Measurements from ENCODE around the gene PCDHGC3.

Gene PCDHGC3

DNA sequence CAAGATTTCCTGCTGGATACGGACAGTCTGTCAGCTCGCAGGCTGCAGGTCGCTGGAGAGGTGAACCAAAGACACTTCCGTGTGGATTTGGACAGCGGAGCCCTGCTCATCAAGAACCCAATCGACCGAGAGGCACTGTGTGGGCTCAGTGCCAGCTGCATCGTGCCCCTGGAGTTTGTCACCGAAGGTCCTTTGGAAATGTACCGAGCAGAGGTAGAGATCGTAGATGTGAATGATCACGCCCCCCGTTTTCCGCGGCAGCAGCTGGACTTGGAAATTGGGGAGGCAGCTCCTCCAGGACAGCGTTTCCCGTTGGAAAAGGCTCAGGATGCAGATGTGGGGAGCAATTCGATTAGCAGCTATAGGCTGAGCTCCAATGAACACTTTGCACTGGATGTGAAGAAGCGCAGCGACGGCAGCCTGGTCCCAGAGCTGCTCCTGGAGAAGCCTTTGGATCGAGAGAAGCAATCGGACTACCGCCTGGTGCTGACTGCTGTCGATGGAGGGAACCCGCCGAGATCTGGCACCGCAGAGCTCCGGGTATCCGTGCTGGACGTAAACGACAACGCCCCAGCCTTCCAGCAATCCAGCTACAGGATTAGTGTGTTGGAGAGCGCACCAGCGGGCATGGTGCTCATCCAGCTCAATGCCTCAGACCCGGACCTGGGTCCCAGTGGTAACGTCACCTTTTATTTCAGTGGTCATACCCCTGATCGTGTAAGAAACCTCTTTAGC is 9.7 kb downstream of the PCDHGC3 start:
- DNase-seq = no peak

DNA sequence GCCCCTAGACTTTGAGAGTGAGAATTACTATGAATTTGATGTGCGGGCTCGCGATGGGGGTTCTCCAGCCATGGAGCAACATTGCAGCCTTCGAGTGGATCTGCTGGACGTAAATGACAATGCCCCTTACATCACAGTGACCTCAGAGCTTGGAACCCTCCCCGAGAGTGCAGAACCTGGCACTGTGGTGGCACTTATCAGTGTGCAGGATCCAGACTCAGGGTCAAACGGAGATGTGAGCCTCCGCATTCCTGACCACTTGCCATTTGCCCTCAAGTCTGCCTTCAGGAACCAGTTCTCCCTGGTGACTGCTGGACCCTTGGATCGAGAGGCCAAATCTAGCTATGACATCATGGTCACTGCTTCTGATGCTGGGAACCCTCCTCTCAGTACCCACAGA is 10.3 kb downstream of the PCDHGC3 start:
- no peak for DNase-seq

DNA sequence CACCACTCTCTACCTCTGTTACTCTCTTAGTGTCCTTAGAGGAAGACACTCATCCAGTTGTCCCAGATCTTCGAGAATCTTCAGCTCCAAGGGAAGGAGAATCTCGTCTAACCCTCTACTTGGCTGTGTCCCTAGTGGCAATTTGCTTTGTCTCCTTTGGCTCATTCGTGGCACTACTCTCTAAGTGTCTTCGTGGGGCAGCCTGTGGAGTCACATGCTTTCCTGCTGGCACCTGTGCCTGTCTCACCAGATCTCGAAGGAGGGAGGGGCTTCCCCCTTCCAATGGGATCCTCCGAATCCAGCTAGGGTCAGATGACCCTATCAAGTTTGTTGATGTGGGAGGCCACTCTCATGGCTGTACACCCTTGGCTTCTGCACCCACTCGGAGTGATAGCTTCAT is 11.4 kb downstream of the PCDHGC3 start:
- no peak for DNase-seq

DNA sequence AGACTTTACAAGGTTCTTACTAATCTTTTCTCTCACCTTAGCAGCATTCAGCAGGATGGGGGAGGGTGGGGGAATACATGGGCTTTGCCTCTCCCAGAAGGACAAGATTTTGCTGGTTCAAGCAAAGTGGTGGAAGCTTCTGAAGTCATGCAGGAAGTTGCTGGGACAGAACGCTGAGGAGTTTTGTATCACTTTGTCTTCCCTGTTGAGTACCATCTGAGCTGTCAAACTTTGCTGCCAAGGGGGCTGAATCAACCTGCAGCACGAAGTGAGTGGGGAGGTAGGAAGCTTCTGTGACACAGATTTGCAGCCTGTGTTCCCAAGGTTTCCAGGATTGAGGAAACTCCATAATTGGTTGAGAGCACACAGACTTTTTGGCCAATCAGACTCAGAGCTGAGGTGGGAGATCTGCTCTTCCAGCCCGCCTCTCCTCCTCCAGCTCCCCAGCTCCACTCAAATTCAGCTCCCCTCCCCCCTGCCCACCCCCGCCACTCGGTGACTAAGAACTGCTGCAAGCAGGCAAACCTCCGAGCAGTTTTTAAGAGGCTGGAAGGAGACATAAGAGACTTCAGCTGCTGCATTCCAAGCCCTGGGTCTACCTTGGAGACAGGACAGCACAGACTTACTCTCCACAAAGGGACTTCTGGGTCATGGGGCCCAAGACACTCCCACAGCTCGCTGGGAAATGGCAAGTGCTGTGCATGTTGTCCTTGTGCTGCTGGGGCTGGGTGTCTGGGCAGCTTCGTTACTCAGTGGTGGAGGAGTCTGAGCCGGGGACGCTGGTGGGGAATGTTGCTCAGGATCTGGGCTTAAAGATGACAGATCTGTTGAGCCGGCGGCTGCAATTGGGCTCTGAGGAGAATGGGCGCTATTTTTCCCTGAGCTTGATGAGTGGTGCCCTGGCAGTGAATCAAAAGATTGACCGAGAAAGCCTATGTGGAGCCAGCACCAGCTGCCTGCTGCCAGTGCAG is 13.1 kb downstream of the PCDHGC3 start, which contains the start of gene PCDHGC5:
TSS of gene PCDHGC5 (plus strand) at position 491 of the 971 bp plus-strand sequence. CDS start at position 651, 160 bp downstream.
- DNase-seq = no peak

DNA sequence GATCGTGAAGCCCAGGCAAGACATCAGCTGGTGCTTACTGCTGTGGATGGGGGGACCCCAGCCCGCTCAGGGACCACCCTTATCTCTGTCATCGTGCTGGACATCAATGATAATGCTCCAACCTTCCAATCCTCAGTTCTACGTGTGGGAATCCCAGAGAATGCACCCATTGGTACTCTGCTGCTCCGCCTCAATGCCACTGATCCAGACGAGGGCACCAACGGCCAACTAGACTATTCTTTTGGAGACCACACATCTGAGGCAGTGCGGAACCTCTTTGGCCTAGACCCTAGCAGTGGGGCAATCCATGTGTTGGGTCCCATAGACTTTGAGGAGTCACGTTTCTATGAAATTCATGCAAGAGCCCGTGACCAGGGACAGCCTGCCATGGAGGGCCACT is 14.1 kb downstream of the PCDHGC3 start:
- DNase-seq = no peak

DNA sequence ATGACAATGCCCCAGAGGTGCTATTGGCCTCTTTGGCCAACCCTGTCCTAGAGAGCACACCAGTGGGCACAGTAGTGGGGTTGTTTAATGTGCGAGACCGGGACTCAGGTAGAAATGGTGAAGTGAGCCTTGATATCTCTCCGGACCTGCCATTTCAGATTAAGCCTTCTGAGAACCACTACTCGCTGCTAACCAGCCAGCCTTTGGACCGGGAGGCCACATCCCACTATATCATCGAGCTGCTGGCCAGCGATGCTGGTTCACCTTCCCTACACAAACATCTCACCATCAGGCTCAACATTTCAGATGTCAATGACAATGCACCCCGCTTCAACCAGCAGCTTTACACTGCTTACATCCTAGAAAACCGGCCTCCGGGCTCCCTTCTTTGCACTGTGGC is 14.5 kb downstream of the PCDHGC3 start:
- no peak for DNase-seq

DNA sequence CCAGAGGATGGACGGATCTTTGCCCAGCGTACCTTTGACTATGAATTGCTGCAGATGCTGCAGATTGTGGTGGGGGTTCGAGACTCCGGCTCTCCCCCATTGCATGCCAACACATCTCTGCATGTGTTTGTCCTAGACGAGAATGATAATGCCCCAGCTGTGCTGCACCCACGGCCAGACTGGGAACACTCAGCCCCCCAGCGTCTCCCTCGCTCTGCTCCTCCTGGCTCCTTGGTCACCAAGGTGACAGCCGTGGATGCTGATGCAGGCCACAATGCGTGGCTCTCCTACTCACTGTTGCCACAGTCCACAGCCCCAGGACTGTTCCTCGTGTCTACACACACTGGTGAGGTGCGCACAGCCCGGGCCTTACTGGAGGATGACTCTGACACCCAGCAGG is 15.0 kb downstream of the PCDHGC3 start:
- no peak for DNase-seq

DNA sequence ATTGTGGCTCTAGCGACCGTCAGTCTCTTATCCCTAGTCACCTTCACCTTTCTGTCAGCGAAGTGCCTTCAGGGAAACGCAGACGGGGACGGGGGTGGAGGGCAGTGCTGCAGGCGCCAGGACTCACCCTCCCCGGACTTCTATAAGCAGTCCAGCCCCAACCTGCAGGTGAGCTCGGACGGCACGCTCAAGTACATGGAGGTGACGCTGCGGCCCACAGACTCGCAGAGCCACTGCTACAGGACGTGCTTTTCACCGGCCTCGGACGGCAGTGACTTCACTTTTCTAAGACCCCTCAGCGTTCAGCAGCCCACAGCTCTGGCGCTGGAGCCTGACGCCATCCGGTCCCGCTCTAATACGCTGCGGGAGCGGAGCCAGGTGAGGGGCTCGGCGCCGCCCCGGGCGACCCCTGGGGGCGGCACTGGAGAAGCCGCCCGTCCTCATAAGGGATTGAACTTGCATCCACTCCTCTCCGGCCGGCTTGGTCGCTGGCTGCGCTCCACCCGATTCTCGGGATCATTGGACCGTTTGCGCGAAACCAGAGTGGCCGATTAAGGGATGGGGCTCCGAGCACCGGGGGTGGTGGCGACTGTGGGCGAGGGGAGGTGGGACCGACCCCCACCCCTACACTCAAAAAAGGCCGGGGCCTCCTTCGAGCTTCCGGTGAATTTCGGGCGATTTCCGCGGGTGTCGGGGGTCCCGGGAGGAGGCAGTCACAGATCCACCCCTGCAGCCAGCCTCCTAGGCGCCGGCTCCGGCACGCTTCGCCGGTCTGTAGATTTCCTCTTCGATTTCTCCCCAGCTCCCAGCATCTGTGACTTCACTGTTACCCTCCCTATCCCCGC is 15.8 kb downstream of the PCDHGC3 start:
- no peak for DNase-seq

DNA sequence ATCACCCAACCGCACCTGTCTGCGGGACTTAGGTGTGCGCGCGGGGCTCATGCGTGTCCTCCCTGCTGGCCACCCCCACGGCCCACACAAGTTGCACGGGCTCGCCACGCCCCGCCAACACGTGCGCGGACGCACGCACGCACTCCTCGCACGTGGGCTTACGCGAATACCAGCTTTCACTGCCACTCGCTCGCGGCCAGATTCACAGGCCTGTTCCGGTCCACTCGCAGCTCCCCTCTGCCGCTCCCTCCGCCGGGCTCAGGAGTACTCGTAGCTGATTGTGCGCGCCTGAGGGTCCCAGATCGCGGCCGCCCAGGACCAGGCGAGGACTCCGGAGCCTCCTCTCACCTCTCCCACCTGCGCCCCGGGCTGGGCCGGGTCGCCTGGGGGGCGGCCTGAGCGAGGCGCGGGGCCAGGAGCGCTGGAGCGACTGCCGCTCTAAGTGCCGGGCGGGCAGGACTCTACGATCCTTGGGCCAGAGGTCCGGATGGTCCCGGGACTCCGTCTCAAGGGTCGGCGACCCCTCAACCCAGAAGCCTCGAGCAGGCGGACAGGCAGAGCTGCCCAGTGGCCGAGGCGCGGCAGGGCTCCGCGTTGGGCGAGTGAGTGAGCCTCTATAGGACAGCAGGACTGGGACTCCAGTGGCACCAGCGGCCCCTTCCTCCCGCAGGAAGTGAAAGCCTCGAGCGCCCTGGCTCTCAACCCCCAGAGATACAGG is 16.6 kb downstream of the PCDHGC3 start:
- no peak for DNase-seq

DNA sequence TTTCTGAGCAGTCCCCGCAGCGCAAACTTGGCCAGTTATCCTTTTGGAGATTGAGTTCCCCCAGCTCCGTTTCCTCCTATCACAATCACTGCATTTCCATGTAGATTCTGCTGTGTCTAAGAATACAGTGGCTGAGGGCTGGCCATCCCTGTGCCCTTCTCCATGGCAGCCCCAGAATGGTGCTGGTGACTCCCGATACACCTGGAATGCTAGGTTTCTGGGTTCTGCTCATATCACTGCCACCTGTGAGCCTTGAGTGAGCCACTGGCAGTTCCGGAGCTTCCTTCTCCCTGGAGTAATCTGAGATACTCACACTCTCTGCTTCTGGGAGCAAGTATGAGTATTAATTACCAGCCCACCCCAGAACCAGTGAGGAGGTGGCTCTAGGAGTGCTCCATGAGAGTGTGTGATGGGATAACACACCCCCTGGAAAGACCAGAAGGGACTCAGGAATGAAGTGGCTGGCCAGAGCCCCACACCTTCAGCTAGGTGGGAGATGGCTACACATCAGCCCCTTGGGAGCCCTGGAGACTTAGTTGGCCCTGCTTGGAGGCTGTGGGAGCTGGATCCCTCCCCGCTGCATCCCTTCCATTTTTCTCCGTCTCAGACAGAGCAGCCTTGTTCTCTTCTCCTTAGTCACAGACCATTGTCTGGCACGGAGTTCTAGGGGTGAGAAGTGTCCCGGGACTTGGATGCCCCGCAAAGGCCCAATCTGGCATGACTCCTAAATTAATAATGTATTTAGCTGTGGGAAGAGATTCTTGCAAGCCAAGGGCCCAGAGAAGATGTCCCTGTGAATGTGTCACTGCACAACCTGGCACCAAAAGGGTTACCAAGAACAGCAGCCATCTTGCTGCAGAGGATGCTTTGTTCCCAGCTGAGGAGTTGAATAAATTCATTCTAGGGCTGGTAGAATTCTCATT is 18.0 kb downstream of the PCDHGC3 start:
- no peak for DNase-seq

DNA sequence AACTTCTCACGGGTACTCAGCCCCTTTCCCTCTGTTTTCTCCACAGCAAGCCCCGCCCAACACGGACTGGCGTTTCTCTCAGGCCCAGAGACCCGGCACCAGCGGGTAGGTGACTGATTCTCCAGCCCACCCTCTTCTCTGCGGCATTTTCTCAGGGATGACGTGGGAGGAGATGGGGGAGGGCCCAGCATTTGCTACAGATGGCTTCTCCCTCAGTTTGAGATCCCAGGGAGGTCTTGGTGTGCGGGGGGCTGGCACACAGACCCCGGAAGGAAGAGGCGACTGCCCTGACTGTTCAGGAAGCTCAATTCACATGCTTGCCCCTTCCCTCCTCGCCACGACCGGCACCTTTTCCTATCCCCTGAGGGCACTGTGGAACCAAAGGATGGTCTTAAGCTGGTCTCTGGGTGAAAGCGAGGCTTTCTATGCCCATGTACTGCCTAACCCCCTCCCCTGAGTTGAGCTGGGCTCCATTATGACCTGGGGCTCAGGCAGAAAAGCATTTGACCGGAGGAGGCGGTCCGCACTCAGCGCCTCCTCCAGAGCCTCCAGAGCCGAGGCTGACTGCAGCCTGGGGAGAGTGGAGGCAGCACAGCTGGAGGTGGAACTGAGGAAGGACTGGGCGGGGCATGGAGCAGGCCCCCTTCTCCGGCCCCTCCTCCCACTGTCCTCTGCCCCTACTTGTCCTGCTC is 19.1 kb downstream of the PCDHGC3 start:
- DNase-seq = no peak

DNA sequence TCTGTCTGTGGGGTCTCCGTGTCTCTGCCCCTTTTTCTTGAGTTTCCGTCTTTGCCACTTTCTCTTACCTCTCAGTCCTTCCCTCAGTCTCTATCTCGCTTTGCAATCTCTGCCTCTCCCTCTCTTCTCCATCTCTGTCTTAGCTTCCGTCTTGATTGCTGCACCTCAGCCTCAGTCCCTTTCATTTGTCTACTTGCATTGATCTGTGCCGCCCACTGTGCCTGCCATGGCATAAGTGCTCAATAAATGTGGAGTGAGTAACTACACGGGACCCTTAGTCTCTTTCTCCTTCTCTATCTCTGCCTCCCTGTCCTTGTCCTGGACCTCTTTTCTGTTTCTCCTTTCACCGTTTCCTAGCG is 19.7 kb downstream of the PCDHGC3 start:
- DNase-seq = no peak

DNA sequence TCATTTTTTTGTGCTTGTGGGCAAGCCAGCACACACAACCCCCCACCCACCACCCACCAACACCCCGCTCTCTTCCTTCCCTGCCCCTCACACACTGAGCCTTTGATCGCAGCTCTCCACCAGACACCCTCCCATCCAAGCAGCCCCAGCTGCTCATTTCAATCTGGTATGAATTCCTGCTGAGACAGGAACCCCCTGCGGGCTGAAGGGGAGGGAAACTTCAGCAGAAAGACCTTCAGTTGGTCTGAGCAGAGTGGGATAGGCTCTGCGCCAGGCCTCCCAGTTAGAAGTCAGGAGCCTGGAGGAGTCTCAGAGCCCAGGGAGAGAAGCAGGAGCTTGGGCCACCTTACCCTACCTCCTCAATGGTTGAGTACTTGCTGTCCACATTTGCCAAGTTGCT is 20.3 kb downstream of the PCDHGC3 start:
- DNase-seq = no peak

DNA sequence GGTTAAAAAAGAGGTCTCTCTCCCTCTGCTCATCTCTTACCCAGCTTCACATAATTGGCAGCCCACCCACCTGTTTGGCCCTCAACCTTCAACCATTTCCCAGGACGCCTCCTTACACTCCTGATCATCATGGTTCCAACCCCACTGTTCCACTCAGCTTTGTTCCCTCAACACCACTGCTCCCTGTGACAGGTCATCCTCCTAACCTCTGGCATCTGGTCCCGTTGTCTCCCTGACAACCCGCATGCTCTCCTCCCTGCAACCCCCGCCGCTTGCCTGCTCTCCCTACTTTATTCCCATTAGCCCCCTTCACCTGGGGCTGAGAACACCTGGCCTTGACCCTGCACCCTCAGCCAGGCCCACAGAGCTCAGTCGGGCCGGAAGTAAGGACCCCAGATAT is 26.0 kb downstream of the PCDHGC3 start:
- no peak for DNase-seq

DNA sequence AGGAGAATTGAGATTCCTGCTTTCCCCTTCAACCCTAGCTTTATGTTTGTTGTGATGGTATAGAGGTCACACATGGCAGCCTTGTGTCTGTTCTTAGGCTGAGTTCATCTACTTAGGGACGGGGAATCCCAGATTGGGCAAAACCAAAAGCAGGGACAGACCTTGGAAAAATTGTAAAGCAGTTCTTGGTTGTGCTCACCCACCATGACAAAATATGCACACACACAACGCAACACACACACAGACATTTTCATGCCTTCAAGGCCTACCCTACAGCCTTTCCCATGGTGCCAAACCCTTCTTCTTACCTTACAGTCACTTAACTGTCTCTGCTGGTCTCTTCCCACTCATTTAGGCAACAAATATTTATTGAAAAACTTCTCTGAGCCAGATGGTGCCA is 27.9 kb downstream of the PCDHGC3 start:
- no peak for DNase-seq

DNA sequence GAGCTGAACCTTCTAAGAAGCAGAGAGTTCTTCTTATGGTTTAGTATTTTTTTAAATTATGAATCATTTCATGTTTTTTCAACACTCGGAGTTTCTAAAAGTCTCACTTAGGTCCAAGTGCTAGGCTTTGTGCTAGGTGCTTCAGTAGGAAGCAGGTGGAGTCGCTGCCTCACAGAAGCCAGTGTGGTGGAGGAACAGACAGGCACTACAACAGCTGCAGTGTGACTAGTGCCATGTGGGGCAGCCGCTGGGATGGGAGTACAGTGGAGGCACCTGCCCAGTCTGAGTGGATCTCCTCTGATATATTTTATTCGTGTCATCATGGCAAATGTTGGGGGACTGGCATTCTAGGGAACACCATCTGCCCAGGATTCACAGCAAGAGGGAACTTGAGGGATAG is 28.4 kb downstream of the PCDHGC3 start:
- DNase-seq = no peak

DNA sequence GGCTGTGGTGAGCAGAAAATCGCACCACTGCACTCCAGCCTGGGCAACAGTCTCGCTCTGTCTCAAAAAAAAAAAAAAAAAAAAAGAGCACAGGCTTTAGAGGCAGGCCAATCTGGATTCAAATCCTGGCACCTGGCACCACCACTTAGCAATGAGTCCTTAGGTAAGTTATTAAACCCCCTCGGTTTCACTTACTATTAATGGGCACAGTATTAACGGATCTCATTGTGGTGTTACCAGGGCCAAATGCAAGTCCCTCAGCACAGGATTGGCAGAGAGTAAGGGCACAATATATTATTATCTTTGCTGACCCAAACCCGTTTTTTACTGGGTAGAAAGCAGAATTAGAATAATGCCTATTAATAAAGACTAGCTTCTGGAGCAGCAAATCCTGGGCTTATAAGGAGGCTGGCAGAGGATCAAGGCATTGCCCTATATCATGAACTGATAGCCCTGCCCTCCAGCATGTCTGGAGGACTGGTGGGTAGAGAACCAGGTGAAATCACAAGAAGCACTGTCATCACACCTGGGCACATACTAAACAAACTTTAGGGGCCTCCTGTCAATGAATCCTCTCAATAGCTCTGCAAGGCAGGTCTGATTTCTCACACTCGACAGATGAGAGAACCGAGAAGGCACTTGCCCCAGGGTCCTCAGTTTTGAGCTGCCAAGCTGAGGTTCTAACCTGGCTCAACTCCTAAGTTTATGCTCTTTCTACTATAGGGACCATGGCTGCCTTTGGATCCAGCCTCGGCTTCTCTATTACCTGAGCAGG is 30.8 kb downstream of the PCDHGC3 start:
- DNase-seq = no peak

DNA sequence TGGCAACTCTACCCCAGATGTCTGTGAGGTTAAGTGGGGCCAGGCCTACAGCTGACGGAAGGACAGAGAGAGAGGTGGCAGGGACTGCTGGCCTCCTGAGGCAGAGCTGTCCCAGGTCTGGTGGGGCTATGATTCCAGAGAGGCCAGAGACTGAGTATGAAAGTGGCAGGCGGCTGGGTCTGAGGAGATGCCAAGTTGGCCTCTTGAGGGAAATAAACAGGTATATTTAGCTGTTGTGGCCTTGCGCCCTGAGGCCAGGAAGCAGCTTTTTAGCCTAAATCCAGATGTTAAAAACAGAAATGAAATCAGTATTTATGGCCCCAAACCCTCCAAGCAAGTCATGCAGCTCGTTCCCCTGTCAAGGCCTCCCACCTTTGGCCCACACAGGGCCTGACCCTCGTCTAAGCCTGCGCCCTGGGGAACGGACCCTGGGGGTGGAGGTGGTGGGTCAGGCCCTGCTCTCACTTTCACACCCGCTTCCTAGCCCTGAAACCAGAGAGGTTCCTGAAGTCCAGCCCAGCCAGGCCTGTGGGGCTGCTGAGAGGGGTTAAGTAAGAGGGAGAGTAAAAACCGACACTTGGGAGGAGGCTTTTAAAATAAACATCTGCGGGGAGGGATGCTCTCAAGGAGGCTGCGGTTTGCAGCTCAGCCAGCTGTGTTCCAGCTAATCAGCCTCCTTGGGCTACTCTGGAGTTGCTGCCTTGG is 31.8 kb downstream of the PCDHGC3 start:
- DNase-seq = no peak

DNA sequence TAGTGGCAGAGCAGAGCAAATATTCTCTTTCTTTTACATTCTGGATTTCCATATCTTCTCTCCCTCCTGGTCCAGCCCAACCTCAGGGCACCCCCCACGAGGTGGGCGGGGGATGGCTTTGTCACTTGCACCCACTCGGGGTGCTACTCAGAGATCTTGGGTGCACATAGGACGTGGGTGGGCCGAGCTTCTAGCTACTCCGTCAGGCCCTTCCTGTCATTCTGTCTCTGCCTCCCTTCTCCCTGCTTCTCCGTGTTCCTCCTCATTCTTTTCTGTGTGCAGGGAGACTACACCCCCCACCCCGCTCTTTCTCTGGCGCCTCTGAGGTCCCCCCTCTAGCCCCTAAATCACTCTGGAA is 32.7 kb downstream of the PCDHGC3 start:
- no peak for DNase-seq

All from NCI-H1436 (cell line).